Vagina (tissue), 2 donors: ENCODE results near the gene TOGARAM2. TPM values are rescaled to one million over a fixed set of nuclear protein-coding genes. Genes with fewer than 3 reads are reported as not detected.

Source experiments
- DNase-seq, 2 donors: peaks; one replicate each; pipeline ENCODE4 v3.0.0-alpha.2; 2017; ENCODE audit errors: extremely low spot score in 2 of 2
- H3K27ac ChIP-seq: fragments of 200-600 bp; sonication (generic); one replicate; pipeline ENCODE4 v1.5.1; 2019
- H3K27me3 ChIP-seq: fragments of 200-600 bp; sonication (generic); one replicate; pipeline ENCODE4 v1.5.1; 2019
- H3K36me3 ChIP-seq, 2 donors: fragments of 200-600 bp; sonication (generic); one replicate each; pipeline ENCODE4 v1.5.1; 2017 to 2019
- H3K4me1 ChIP-seq: fragments of 200-600 bp; sonication (generic); one replicate; pipeline ENCODE4 v1.5.1; 2019
- H3K4me3 ChIP-seq, 2 donors: fragments of 200-600 bp; sonication (generic); 1 replicate in 1 of 2; 2 replicates in 1 of 2; pipeline ENCODE4 v1.5.1; 2016 to 2019
- H3K9me3 ChIP-seq: fragments of 200-600 bp; sonication (generic); one replicate; pipeline ENCODE4 v1.5.1; 2019
- POLR2A ChIP-seq, 2 donors: fragments of 450-650 bp; IDR thresholded peaks; one replicate each; pipeline ENCODE4 v1.6.1; 2017; ENCODE audit warnings: antibody characterized with exemption in 2 of 2, mild to moderate bottlenecking in 2 of 2, moderate library complexity in 2 of 2
- POLR2AphosphoS5 ChIP-seq, 2 donors: sonication (generic); formaldehyde crosslinking; IDR thresholded peaks; one replicate each; pipeline ENCODE4 v1.9.0; 2017; ENCODE audit warnings: antibody characterized with exemption in 2 of 2, mild to moderate bottlenecking in 2 of 2, low read depth in 1 of 2; ENCODE audit not compliant: insufficient read depth in 1 of 2
- intact Hi-C: fragments of 100-400 bp; cut with DNase I; formaldehyde crosslinking; loops from one replicate; pipeline ENCODE4 v1.15.1; 2023
- total RNA-seq: library from RNA; depleted of rRNA; stranded (reverse); fragments of >200 nt; gene quantifications from one replicate; pipeline ENCODE4 v1.2.3, GENCODE V29; 2016
- TF ChIP-seq, protein P1 (sequence below), 3 experiments: fragments of 450-650 bp in 2 of 3; fragments of 200-600 bp in 1 of 3; sonication (generic) in 1 of 3; IDR thresholded peaks; one replicate each; pipeline ENCODE4 v1.5.1; 2017 to 2019; ENCODE audit warnings: antibody characterized with exemption in 3 of 3, mild to moderate bottlenecking in 2 of 3, moderate library complexity in 2 of 3

TOGARAM2 gene
- total RNA-seq, 1 donor from 2014 or later = under 0.01 TPM

DNA sequence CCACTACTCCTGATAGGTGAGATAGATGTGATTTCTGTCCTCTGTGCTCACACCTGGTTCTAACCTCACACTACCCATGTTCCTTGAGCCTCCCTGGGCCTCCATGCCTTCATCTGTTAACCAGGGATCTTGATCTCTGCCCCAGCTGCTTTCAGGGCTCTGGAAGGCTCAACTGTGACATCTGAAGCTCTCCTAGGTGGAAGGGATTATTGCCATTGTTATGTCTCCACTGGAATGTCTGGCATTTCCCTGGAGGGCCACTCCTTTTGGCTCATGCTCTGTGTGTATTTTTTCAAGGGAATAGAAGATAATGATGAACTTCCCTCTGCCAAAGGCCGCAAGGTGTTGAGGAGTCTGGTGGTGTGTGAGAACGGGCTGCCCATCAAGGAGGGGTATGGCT lies 52.1 kb downstream of the TOGARAM2 start:
- Histone ChIP-seq H3K27ac (no peak overlapping the region), H3K9me3 (no peaks in the 10 kb centered on the region), H3K4me3 (no peak overlapping the region), H3K27me3 (no peaks in the 10 kb centered on the region), H3K36me3 (no peaks in the 10 kb centered on the region), H3K4me1 (no peaks in the 10 kb centered on the region)
- intact Hi-C loops = no loop called here
- TF ChIP-seq, protein P1, sequence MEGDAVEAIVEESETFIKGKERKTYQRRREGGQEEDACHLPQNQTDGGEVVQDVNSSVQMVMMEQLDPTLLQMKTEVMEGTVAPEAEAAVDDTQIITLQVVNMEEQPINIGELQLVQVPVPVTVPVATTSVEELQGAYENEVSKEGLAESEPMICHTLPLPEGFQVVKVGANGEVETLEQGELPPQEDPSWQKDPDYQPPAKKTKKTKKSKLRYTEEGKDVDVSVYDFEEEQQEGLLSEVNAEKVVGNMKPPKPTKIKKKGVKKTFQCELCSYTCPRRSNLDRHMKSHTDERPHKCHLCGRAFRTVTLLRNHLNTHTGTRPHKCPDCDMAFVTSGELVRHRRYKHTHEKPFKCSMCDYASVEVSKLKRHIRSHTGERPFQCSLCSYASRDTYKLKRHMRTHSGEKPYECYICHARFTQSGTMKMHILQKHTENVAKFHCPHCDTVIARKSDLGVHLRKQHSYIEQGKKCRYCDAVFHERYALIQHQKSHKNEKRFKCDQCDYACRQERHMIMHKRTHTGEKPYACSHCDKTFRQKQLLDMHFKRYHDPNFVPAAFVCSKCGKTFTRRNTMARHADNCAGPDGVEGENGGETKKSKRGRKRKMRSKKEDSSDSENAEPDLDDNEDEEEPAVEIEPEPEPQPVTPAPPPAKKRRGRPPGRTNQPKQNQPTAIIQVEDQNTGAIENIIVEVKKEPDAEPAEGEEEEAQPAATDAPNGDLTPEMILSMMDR (IDR thresholded peaks at IDR 0.05) = no peak
- TF ChIP-seq POLR2AphosphoS5 (IDR thresholded peaks at IDR 0.05; ENCODE audit: insufficient read depth in 1 of 2, low read depth in 1 of 2) = no peak
- no peak for TF ChIP-seq POLR2A (IDR thresholded peaks at IDR 0.05)
- DNase-seq = no peak

- intact Hi-C loops = no loop called here
- TF ChIP-seq, protein P1 (IDR thresholded peaks at IDR 0.05) = no peak
- TF ChIP-seq POLR2A (IDR thresholded peaks at IDR 0.05) (no peak), POLR2AphosphoS5 (IDR thresholded peaks at IDR 0.05; ENCODE audit: insufficient read depth in 1 of 2, low read depth in 1 of 2) (no peak)
- no peaks in the 10 kb centered on the region for H3K4me1 ChIP-seq
- no peaks in the 10 kb centered on the region for H3K36me3 ChIP-seq
- H3K4me3 ChIP-seq = no peak overlapping the region
- no peaks in the 10 kb centered on the region for H3K9me3 ChIP-seq
- DNase-seq = no peak
- H3K27me3 ChIP-seq = no peaks in the 10 kb centered on the region
- H3K27ac ChIP-seq = no peak overlapping the region
Measured at GRCh38 chr2:29033656-29034055, 52.6 kb downstream of the TOGARAM2 start.

DNA sequence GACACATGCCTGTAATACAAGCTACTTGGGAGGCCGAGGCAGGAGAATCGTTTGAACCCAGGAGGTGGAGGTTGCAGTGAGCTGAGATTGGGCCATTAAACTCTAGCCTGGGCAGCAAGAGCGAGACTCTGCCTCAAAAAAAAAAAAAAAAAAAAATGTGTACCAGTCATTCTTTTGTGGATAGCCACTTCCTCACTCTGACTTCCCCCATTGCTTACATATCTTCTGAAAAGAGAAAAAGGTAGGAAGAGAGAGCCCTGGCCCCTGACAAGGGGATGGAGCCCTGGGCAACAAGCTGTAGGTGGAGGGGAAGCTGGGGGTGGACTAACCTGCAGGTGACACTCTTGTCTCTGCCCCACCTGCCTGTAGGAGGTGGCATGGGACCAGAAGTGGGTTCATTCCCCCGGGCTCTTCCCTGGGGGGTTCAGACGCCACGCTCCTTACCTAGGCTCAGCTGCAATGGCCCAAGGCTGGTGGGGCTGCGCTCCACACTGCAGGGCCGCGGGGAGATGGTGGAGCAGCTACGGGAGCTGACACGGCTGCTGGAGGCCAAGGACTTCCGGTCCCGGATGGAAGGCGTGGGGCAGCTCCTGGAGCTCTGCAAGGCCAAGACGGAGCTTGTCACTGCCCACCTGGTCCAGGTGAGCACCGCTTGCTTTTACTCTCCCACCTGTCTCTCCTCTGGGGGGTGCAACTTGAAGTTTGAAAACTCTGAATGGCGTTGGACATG lies 54.1 kb downstream of the TOGARAM2 start:
- intact Hi-C loops = no loop called here
- TF ChIP-seq POLR2AphosphoS5 (IDR thresholded peaks at IDR 0.05; ENCODE audit: insufficient read depth in 1 of 2, low read depth in 1 of 2) = no peak
- no peak for TF ChIP-seq POLR2A (IDR thresholded peaks at IDR 0.05)
- TF ChIP-seq, protein P1 (IDR thresholded peaks at IDR 0.05) = no peak
- Histone ChIP-seq H3K27me3 (no peaks in the 10 kb centered on the region), H3K36me3 (no peaks in the 10 kb centered on the region), H3K4me3 (no peak overlapping the region), H3K9me3 (no peaks in the 10 kb centered on the region), H3K4me1 (no peaks in the 10 kb centered on the region), H3K27ac (no peak overlapping the region)
- no peak for DNase-seq

DNA sequence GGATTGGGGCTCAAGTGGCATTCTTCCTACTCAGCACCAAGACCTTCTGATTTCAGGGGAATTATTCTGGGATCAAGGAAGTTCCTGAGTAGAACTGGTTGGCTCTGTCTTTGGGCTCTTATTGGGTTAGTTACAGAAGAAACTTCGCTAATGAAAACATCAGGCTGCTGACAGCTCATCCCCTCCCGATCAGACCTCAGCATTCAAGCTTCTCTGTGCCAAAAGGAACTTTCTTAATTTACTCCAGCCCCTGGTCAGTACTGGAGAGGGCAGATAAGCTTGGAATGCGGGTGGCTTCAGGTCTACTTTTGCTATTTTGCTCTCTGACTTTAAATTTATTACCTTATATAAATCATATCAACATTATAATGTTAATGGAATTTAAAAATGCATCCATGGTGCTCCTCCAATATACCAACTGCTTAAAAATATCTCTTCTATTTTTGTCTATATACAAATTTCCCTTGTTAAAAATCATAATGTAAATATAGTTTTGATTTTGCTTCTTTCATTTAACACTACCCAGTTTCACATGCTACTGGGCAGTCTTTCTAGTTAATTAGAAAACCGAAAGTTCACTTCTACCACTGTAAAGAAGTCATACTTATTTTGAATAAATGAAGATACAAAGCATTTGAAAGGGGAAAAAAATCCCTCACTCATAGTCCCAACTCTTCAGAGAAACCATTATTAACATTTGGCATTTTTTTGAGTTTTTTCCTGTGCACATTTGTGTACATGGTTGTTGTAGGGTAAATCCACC lies 58.8 kb downstream of the TOGARAM2 start:
- no peak overlapping the region for H3K27ac ChIP-seq
- TF ChIP-seq, protein P1 (IDR thresholded peaks at IDR 0.05) = no peak
- TF ChIP-seq POLR2AphosphoS5 (IDR thresholded peaks at IDR 0.05; ENCODE audit: insufficient read depth in 1 of 2, low read depth in 1 of 2) = no peak
- no peaks in the 10 kb centered on the region for H3K9me3 ChIP-seq
- no peak overlapping the region for H3K4me3 ChIP-seq
- no peak for DNase-seq
- no peaks in the 10 kb centered on the region for H3K36me3 ChIP-seq
- H3K4me1 ChIP-seq = no peaks in the 10 kb centered on the region
- intact Hi-C loops = no loop called here
- no peaks in the 10 kb centered on the region for H3K27me3 ChIP-seq

GRCh38 chr2:29040552-29040951 lies 59.5 kb downstream of the TOGARAM2 start:
- no peaks in the 10 kb centered on the region for H3K9me3 ChIP-seq
- H3K36me3 ChIP-seq = no peaks in the 10 kb centered on the region
- H3K4me3 ChIP-seq = no peak overlapping the region
- TF ChIP-seq POLR2AphosphoS5 (IDR thresholded peaks at IDR 0.05; ENCODE audit: insufficient read depth in 1 of 2, low read depth in 1 of 2) (no peak), POLR2A (IDR thresholded peaks at IDR 0.05) (no peak)
- TF ChIP-seq, protein P1 (IDR thresholded peaks at IDR 0.05) = no peak
- H3K4me1 ChIP-seq = no peaks in the 10 kb centered on the region
- no peak overlapping the region for H3K27ac ChIP-seq
- intact Hi-C loops = no loop called here
- no peak for DNase-seq
- no peaks in the 10 kb centered on the region for H3K27me3 ChIP-seq
